ENCODE results near the gene MAMDC2.

DNA sequence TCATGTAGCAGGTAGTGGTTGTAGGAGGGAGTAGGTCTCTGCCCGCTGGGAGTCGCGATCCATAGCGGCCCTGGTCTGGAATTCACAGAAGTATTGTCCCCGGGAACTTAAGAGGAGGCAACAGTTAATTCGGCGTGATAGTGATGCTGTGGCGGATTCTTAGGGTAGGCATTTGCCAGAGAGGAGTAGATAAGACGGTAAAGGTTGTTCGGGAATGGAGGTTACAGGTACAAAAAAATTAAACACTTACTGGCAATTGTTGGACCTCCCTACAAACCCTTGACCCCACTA, 215.8 kb downstream of the MAMDC2 start:
- TF ChIP-seq, protein P1, sequence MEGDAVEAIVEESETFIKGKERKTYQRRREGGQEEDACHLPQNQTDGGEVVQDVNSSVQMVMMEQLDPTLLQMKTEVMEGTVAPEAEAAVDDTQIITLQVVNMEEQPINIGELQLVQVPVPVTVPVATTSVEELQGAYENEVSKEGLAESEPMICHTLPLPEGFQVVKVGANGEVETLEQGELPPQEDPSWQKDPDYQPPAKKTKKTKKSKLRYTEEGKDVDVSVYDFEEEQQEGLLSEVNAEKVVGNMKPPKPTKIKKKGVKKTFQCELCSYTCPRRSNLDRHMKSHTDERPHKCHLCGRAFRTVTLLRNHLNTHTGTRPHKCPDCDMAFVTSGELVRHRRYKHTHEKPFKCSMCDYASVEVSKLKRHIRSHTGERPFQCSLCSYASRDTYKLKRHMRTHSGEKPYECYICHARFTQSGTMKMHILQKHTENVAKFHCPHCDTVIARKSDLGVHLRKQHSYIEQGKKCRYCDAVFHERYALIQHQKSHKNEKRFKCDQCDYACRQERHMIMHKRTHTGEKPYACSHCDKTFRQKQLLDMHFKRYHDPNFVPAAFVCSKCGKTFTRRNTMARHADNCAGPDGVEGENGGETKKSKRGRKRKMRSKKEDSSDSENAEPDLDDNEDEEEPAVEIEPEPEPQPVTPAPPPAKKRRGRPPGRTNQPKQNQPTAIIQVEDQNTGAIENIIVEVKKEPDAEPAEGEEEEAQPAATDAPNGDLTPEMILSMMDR (IDR thresholded peaks at IDR 0.05), result no peak
- TF ChIP-seq POLR2AphosphoS5 (IDR thresholded peaks at IDR 0.05), result no peak
